CD4-positive, CD25-positive, alpha-beta regulatory T cell (primary cell): ENCODE measurements around the gene HAL. TPM values are rescaled to one million over a fixed set of nuclear protein-coding genes. Genes with fewer than 3 reads are reported as not detected.

Source experiments
- ATAC-seq, 2 donors: fragments of 150-1000 bp; cut with Tn5 transposase; one replicate each; pipeline ENCODE4 v1.10.0; 2021; ENCODE audit warnings: low read depth in 2 of 2, moderate number of reproducible peaks in 2 of 2, moderate library complexity in 1 of 2
- DNase-seq, 3 donors: peaks; one replicate each; pipeline versions ENCODE4 v3.0.0 to v3.0.0-alpha.2; 2012 to 2022; ENCODE audit warnings: mixed read lengths in 1 of 3
- H3K27ac ChIP-seq: one replicate; pipeline ENCODE4 v1.7.0; 2013; ENCODE audit warnings: mild to moderate bottlenecking, low read length; ENCODE audit not compliant: insufficient read depth, poor library complexity, severe bottlenecking
- H3K27me3 ChIP-seq: one replicate; pipeline ENCODE4 v1.7.0; 2013; ENCODE audit warnings: low read length; ENCODE audit not compliant: control insufficient read depth, insufficient read depth
- H3K36me3 ChIP-seq: one replicate; pipeline ENCODE4 v1.7.0; 2013; ENCODE audit warnings: mild to moderate bottlenecking, low read length, moderate library complexity; ENCODE audit not compliant: control insufficient read depth, insufficient read depth
- H3K4me1 ChIP-seq: 2 replicates; pipeline ENCODE4 v1.7.0; 2013; ENCODE audit warnings: mild to moderate bottlenecking, low read length; ENCODE audit not compliant: insufficient read depth, control insufficient read depth, poor library complexity, severe bottlenecking
- H3K4me3 ChIP-seq: one replicate; pipeline ENCODE4 v1.7.0; 2013; ENCODE audit warnings: low read depth, mild to moderate bottlenecking, low read length, moderate library complexity
- H3K9me3 ChIP-seq, 2 experiments: 1 replicate in 1 of 2; 2 replicates in 1 of 2; pipeline ENCODE4 v1.7.0; 2013; ENCODE audit warnings: low read length in 2 of 2, mild to moderate bottlenecking in 1 of 2, moderate library complexity in 1 of 2; ENCODE audit not compliant: control insufficient read depth in 2 of 2
- H3K27ac Mint-ChIP-seq, 3 donors: one replicate each; pipeline ENCODE4 v1.8.0; 2020 to 2022; ENCODE audit warnings: mild to moderate bottlenecking in 3 of 3, mixed read lengths in 3 of 3, moderate library complexity in 2 of 3
- H3K27me3 Mint-ChIP-seq: one replicate; pipeline ENCODE4 v1.8.0; 2022; ENCODE audit warnings: mild to moderate bottlenecking, mixed read lengths
- H3K36me3 Mint-ChIP-seq: one replicate; pipeline ENCODE4 v1.8.0; 2020; ENCODE audit warnings: mixed read lengths
- H3K4me1 Mint-ChIP-seq, 4 donors: one replicate each; pipeline ENCODE4 v1.8.0; 2020 to 2022; ENCODE audit warnings: mixed read lengths in 4 of 4, mild to moderate bottlenecking in 1 of 4
- H3K4me3 Mint-ChIP-seq, 4 donors: one replicate each; pipeline ENCODE4 v1.8.0; 2020 to 2022; ENCODE audit warnings: mild to moderate bottlenecking in 4 of 4, mixed read lengths in 4 of 4, moderate library complexity in 3 of 4
- H3K9me3 Mint-ChIP-seq, 7 donors: one replicate each; pipeline ENCODE4 v1.8.0; 2020 to 2022; ENCODE audit warnings: mixed read lengths in 7 of 7, mild to moderate bottlenecking in 3 of 7, moderate library complexity in 2 of 7
- polyA plus RNA-seq, 4 donors: library from polyadenylated mRNA; unstranded; fragments of 300-500 nt; fragmentation: Illumina TruSeq; gene quantifications; one replicate each; pipeline ENCODE4 v1.2.3, GENCODE V29; 2021
- total RNA-seq: library from RNA; stranded (reverse); gene quantifications from one replicate; pipeline ENCODE4 v1.2.3, GENCODE V29; 2022

The HAL gene
- total and polyA plus RNA-seq, 5 donors from 2014 or later, result 0.57 TPM; not detected in 4

- no peaks in the 10 kb centered on the region for H3K27me3 ChIP-seq
- H3K27me3 Mint-ChIP-seq, result no peaks in the 10 kb centered on the region
- no peak overlapping the region for H3K4me3 Mint-ChIP-seq
- no peaks in the 10 kb centered on the region for H3K4me1 ChIP-seq
- H3K9me3 Mint-ChIP-seq, result no peaks in the 10 kb centered on the region
- peaks cover 11 to 18% (median 13%) of the 10 kb centered on the region in 4 donors for H3K4me1 Mint-ChIP-seq
- no peak overlapping the region for H3K27ac ChIP-seq
- H3K27ac Mint-ChIP-seq, result no peak overlapping the region
- no peak for DNase-seq
- no peaks in the 10 kb centered on the region for H3K9me3 ChIP-seq
- ATAC-seq, result no peak
- peaks cover 43% of the 10 kb centered on the region for H3K36me3 Mint-ChIP-seq
- H3K36me3 ChIP-seq, result peaks cover 53% of the 10 kb centered on the region
- no peak overlapping the region for H3K4me3 ChIP-seq
Measured at GRCh38 chr12:96026331-96026730, 30.2 kb upstream of the HAL start.

- no peak overlapping the region for H3K27ac Mint-ChIP-seq
- no peak overlapping the region for H3K27ac ChIP-seq
- no peak overlapping the region for H3K4me3 ChIP-seq
- peaks cover 59% of the 10 kb centered on the region for H3K36me3 ChIP-seq
- DNase-seq (no peak), ATAC-seq (no peak)
- H3K27me3 Mint-ChIP-seq, result no peaks in the 10 kb centered on the region
- H3K27me3 ChIP-seq, result no peaks in the 10 kb centered on the region
- no peak overlapping the region for H3K4me3 Mint-ChIP-seq
- H3K9me3 ChIP-seq, result no peaks in the 10 kb centered on the region
- peaks cover 11 to 16% (median 11%) of the 10 kb centered on the region in 4 donors for H3K4me1 Mint-ChIP-seq
- no peaks in the 10 kb centered on the region for H3K4me1 ChIP-seq
- no peaks in the 10 kb centered on the region for H3K9me3 Mint-ChIP-seq
- peaks cover 45% of the 10 kb centered on the region for H3K36me3 Mint-ChIP-seq
Measured at GRCh38 chr12:96025518-96025917, 29.4 kb upstream of the HAL start.

DNA sequence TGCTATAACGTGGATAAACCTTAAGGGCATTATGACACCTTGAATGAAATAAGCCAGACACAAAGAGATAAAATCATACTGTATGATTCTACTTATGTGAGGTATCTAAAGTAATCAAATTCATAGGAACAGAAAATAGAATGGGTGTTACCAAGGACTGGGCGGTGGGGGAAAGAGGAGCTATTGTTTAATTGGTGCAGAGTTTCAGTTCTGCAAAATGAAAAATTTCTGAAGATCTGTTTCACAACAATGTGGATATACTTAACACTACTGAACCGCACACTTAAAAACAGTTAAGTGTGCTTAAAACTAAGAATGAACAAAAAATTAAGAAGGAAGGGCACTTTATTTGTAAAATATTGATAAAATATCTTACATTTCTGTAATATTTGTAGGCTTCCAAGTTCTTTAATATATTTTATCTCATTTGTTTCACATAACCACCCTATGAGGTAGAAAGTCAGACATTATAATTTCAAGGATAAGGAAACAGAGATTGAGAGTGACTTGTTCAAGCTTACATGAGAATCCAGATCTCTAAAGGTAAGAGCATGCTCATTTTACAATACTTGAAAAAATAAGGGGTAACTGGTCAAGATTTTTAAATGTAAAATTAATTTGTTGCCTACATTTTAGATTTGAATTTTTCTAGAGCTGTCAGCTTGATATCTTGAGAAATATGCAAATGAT is 24.3 kb upstream of the HAL start:
- H3K4me3 Mint-ChIP-seq, result no peak overlapping the region
- H3K9me3 Mint-ChIP-seq, result no peaks in the 10 kb centered on the region
- peaks cover 0 to 4% (median under 1%) of the 10 kb centered on the region in 4 donors for H3K4me1 Mint-ChIP-seq
- H3K27ac ChIP-seq, result no peak overlapping the region
- no peaks in the 10 kb centered on the region for H3K4me1 ChIP-seq
- no peak for DNase-seq
- no peak overlapping the region for H3K4me3 ChIP-seq
- H3K36me3 ChIP-seq, result peaks cover 69% of the 10 kb centered on the region
- H3K36me3 Mint-ChIP-seq, result peaks cover 44% of the 10 kb centered on the region
- peak overlapping the region in 1 of 3 donors; percentile 33 for H3K27ac Mint-ChIP-seq
- H3K27me3 ChIP-seq, result no peaks in the 10 kb centered on the region
- no peak for ATAC-seq
- no peaks in the 10 kb centered on the region for H3K27me3 Mint-ChIP-seq
- no peaks in the 10 kb centered on the region for H3K9me3 ChIP-seq

DNA sequence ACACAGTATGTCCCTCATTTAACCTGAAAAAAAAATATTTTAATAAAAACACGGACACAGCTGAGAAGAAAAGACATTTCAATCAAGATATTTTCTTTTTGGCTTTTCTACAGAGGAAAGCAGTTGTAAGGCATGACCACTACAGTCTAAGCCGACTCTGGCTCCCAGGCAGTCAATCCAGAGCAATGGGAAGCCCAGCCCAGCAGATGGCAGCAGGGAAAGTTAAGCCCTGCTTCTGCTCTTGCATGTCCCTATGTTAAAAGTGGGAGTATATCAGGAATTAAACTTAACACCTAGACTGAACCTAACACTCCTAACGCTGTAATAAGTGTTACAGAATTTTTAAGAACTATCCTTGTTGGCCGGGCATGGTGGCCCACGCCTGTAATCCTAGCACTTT is 19.5 kb upstream of the HAL start:
- peaks cover 0 to 4% (median 0%) of the 10 kb centered on the region in 4 donors for H3K4me1 Mint-ChIP-seq
- H3K27ac ChIP-seq, result no peak overlapping the region
- no peaks in the 10 kb centered on the region for H3K27me3 Mint-ChIP-seq
- no peak overlapping the region for H3K27ac Mint-ChIP-seq
- H3K36me3 Mint-ChIP-seq, result peaks cover 44% of the 10 kb centered on the region
- no peak for ATAC-seq
- no peaks in the 10 kb centered on the region for H3K27me3 ChIP-seq
- H3K4me3 ChIP-seq, result no peak overlapping the region
- no peaks in the 10 kb centered on the region for H3K9me3 ChIP-seq
- H3K36me3 ChIP-seq, result peaks cover 74% of the 10 kb centered on the region
- no peak overlapping the region for H3K4me3 Mint-ChIP-seq
- no peak for DNase-seq
- H3K4me1 ChIP-seq, result no peaks in the 10 kb centered on the region
- H3K9me3 Mint-ChIP-seq, result no peaks in the 10 kb centered on the region

GRCh38 chr12:96014943-96015599 is 18.9 kb upstream of the HAL start:
- no peak for ATAC-seq
- Histone ChIP-seq H3K4me3 (no peak overlapping the region), H3K9me3 (no peaks in the 10 kb centered on the region), H3K36me3 (peaks cover 75% of the 10 kb centered on the region), H3K27me3 (no peaks in the 10 kb centered on the region), H3K27ac (no peak overlapping the region), H3K4me1 (no peaks in the 10 kb centered on the region)
- no peak overlapping the region for H3K4me3 Mint-ChIP-seq
- H3K36me3 Mint-ChIP-seq, result peaks cover 46% of the 10 kb centered on the region
- no peak overlapping the region for H3K27ac Mint-ChIP-seq
- no peak for DNase-seq
- peaks cover 0 to 4% (median 0%) of the 10 kb centered on the region in 4 donors for H3K4me1 Mint-ChIP-seq
- H3K9me3 Mint-ChIP-seq, result no peaks in the 10 kb centered on the region
- no peaks in the 10 kb centered on the region for H3K27me3 Mint-ChIP-seq

- Mint-ChIP-seq H3K27ac (no peak overlapping the region), H3K4me1 (no peaks in the 10 kb centered on the region), H3K9me3 (no peaks in the 10 kb centered on the region), H3K27me3 (no peaks in the 10 kb centered on the region), H3K36me3 (peaks cover 46% of the 10 kb centered on the region), H3K4me3 (no peak overlapping the region)
- no peaks in the 10 kb centered on the region for H3K27me3 ChIP-seq
- ATAC-seq, result no peak
- H3K36me3 ChIP-seq, result peaks cover 82% of the 10 kb centered on the region
- no peaks in the 10 kb centered on the region for H3K9me3 ChIP-seq
- H3K27ac ChIP-seq, result no peak overlapping the region
- H3K4me3 ChIP-seq, result no peak overlapping the region
- DNase-seq, result no peak
- H3K4me1 ChIP-seq, result no peaks in the 10 kb centered on the region
Measured at GRCh38 chr12:96007729-96008128, 11.6 kb upstream of the HAL start.

DNA sequence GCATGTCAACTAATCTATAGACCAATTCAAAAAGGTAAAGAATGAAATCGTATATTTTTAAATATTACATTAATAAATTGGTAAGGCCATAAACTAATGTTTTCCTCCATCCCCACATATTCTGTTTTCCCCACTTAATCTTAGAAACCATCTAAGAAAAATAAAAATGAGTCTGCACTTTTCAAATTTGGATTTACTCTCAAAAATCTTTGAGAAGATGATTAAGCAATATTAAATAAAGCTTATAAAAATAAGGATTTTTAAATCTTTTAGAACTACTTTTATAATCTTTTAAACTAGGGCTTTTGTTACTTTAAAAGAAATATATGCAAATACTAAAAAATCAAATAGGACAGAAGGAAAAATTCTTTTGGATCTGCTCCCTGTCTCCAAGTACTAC is 10.6 kb upstream of the HAL start:
- H3K27me3 ChIP-seq, result no peaks in the 10 kb centered on the region
- H3K4me1 ChIP-seq, result no peaks in the 10 kb centered on the region
- Mint-ChIP-seq H3K27ac (no peak overlapping the region), H3K4me3 (no peak overlapping the region), H3K9me3 (no peaks in the 10 kb centered on the region), H3K36me3 (peaks cover 45% of the 10 kb centered on the region), H3K4me1 (no peaks in the 10 kb centered on the region), H3K27me3 (no peaks in the 10 kb centered on the region)
- no peaks in the 10 kb centered on the region for H3K9me3 ChIP-seq
- H3K27ac ChIP-seq, result no peak overlapping the region
- DNase-seq (no peak), ATAC-seq (no peak)
- no peak overlapping the region for H3K4me3 ChIP-seq
- peaks cover 79% of the 10 kb centered on the region for H3K36me3 ChIP-seq

GRCh38 chr12:96000858-96001257 is 4.7 kb upstream of the HAL start:
- Histone ChIP-seq H3K9me3 (no peaks in the 10 kb centered on the region), H3K4me3 (no peak overlapping the region), H3K36me3 (peaks cover 46% of the 10 kb centered on the region), H3K27me3 (no peaks in the 10 kb centered on the region), H3K27ac (no peak overlapping the region), H3K4me1 (no peaks in the 10 kb centered on the region)
- ATAC-seq, result no peak
- Mint-ChIP-seq H3K36me3 (peaks cover 36% of the 10 kb centered on the region), H3K9me3 (no peaks in the 10 kb centered on the region), H3K27me3 (no peaks in the 10 kb centered on the region), H3K4me1 (peaks cover 0 to 10% (median 8%) of the 10 kb centered on the region in 4 donors), H3K27ac (no peak overlapping the region), H3K4me3 (no peak overlapping the region)
- no peak for DNase-seq
